ENCODE measurements around the gene STX2. TPM values are rescaled to one million over a fixed set of nuclear protein-coding genes. Genes with fewer than 3 reads are reported as not detected.
"Not testable (repeated sequence)": the region's sequence is repeated elsewhere in the genome, so short reads cannot be mapped to it uniquely, and the experiment has no call there.

Gene STX2
- total RNA-seq: 10 to 100 TPM; 19.4 to 28.4 TPM
- 10 to 100 TPM; 11.9 to 22.4 TPM for polyA plus RNA-seq
- long read RNA-seq, donor 1, partial matches to known transcripts: 0 of 4 reads
- long read RNA-seq, donor 1, other reads (novel, unspliced or antisense): 0 of 4 reads
- long read RNA-seq, donor 2, partial matches to known transcripts: 0 of 4 reads
- long read RNA-seq, donor 2, other reads (novel, unspliced or antisense): 0 of 4 reads
- long read RNA-seq, donor 3, transcript STX2-204 (3 exons, 427 nt): major isoform, 6 of 6 reads
- long read RNA-seq, donor 3, partial matches to known transcripts: 0 of 6 reads
- long read RNA-seq, donor 3, other reads (novel, unspliced or antisense): 0 of 6 reads
- long read RNA-seq, donor 4, partial matches to known transcripts: 26 of 31 reads
- long read RNA-seq, donor 4, other reads (novel, unspliced or antisense): 0 of 31 reads
- long read RNA-seq, donor 5, transcript STX2-201 (10 exons, 3,331 nt): major isoform, 8 of 12 reads
- long read RNA-seq, donor 5, partial matches to known transcripts: 0 of 12 reads
- long read RNA-seq, donor 5, other reads (novel, unspliced or antisense): 0 of 12 reads

DNA sequence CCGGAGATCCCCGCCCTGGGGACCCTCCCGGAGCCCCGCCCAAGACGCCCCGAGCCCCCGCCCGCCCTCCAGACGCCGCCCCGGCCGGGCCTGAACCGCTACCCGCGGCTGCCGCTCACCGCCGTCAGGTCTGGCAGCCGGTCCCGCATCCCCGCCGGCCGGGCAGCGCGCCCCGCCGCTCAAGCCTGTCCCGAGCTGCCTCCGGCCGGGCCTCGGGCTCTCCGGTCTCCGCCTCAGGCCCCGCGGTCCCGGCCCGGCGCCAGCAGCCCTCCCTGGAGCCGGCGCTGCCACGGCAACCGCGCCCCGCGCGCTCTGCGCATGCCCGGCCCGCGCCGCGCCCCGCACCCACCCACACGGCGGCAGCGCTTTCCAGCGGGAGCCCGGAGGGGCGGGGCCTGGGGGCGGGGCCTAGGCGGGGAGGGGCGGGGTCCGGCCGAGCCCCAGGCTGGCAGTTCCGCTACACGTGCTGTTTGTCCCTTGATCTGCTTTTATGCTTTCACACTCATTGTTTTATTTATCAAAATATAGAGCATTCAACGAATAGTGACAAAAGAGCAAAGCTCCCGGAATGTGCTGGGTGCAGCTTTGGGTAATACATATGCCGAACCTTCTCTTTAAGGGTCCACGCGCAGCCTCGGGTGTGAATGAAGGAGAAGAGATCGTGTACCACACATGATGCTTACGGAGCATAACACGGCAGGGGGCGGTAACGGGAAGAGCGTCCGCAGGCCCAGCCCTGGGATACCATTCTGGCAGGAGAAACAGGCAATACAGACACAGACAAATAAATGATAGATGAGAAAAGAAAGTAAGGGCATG, at the start of gene STX2:
Gene STX2, minus strand, starts transcription at position 300 of the 819 bp plus-strand sequence. Its CDS starts 151 bp downstream, at position 149.
- TF ChIP-seq CTCF (IDR thresholded peaks at IDR 0.05; ENCODE audit: control extremely low read depth, extremely low read depth): no peak
- H3K9me3 ChIP-seq (ENCODE audit: control insufficient read depth in 4 of 4, insufficient read depth in 3 of 4, low read length in 3 of 4): no peaks in the 10 kb centered on the region
- H3K27ac ChIP-seq (ENCODE audit: low read depth in 1 of 2, low read length in 1 of 2): peak within 1 kb of the TSS; percentile 62 to 78
- 1% methylated on average over 58 to 79 of the region's 79 CpGs for WGBS, 2 donors
- DNase-seq (peak; percentile 88 to 93 (median 91)), ATAC-seq (ENCODE audit: insufficient read depth, low FRiP score) (peak; percentile 95)
- H3K27me3 ChIP-seq (ENCODE audit: control insufficient read depth in 3 of 3, insufficient read depth in 3 of 3, low read length in 2 of 3): no peaks in the 10 kb centered on the region
- H3K36me3 ChIP-seq (ENCODE audit: control insufficient read depth in 4 of 4, insufficient read depth in 4 of 4, low read length in 4 of 4): no peaks in the 10 kb centered on the region
- peak within 1 kb of the TSS; percentile 11 to 54 for H3K9ac ChIP-seq (ENCODE audit: insufficient read depth in 1 of 2, low read length in 2 of 2)
- H3K4me1 ChIP-seq (ENCODE audit: control insufficient read depth in 5 of 5, insufficient read depth in 5 of 5, low read length in 5 of 5): peaks cover 0 to 11% (median 0%) of the 10 kb centered on the region in 5 donors
- peak within 1 kb of the TSS; percentile 64 for H3K4me3 ChIP-seq

DNA sequence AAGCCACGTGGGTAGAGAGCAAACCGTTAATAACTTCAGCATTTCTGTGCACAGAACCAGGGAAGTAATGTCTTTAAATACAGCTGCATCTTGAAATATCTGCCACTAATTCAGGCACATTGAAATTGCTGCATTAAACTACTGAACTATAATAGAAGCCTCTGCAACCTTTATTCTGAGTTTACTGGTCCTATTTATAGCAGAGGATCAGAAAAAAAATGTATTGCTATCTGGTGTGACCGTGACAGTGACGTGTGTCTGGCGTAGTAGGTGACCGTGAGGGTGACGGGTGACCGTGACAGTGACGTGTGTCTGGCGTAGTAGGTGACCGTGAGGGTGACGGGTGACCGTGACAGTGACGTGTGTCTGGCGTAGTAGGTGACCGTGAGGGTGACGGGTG, 48.1 kb upstream of the STX2 start:
- not testable (repeated sequence) for DNase-seq; H3K36me3 ChIP-seq (ENCODE audit: control insufficient read depth in 4 of 4, insufficient read depth in 4 of 4, low read length in 4 of 4); ATAC-seq (ENCODE audit: insufficient read depth, low FRiP score); H3K9ac ChIP-seq (ENCODE audit: insufficient read depth in 1 of 2, low read length in 2 of 2); H3K27me3 ChIP-seq (ENCODE audit: control insufficient read depth in 3 of 3, insufficient read depth in 3 of 3, low read length in 2 of 3); H3K27ac ChIP-seq (ENCODE audit: low read depth in 1 of 2, low read length in 1 of 2); H3K9me3 ChIP-seq (ENCODE audit: control insufficient read depth in 4 of 4, insufficient read depth in 3 of 4, low read length in 3 of 4); H3K4me1 ChIP-seq (ENCODE audit: control insufficient read depth in 5 of 5, insufficient read depth in 5 of 5, low read length in 5 of 5); H3K4me3 ChIP-seq
- 80 to 91% methylated on average over 10 of the region's 17 CpGs for WGBS, 2 donors

GRCh38 chr12:130881548-130881947, 42.5 kb upstream of the STX2 start:
- Histone ChIP-seq H3K27ac (ENCODE audit: low read depth in 1 of 2, low read length in 1 of 2) (no peak overlapping the region), H3K9me3 (ENCODE audit: control insufficient read depth in 4 of 4, insufficient read depth in 3 of 4, low read length in 3 of 4) (no peaks in the 10 kb centered on the region), H3K4me3 (no peak overlapping the region), H3K9ac (ENCODE audit: insufficient read depth in 1 of 2, low read length in 2 of 2) (no peak overlapping the region), H3K27me3 (ENCODE audit: control insufficient read depth in 3 of 3, insufficient read depth in 3 of 3, low read length in 2 of 3) (peaks cover 0 to 9% (median 0%) of the 10 kb centered on the region in 3 donors), H3K4me1 (ENCODE audit: control insufficient read depth in 5 of 5, insufficient read depth in 5 of 5, low read length in 5 of 5) (no peaks in the 10 kb centered on the region), H3K36me3 (ENCODE audit: control insufficient read depth in 4 of 4, insufficient read depth in 4 of 4, low read length in 4 of 4) (peaks cover 0 to 3% (median 0%) of the 10 kb centered on the region in 4 donors)
- ATAC-seq (ENCODE audit: insufficient read depth, low FRiP score): no peak
- no peak for TF ChIP-seq CTCF (IDR thresholded peaks at IDR 0.05; ENCODE audit: control extremely low read depth, extremely low read depth)
- DNase-seq: no peak
- 98 to 100% methylated on average over 1 of the region's 1 CpG for WGBS, 2 donors

- H3K27ac ChIP-seq (ENCODE audit: low read depth in 1 of 2, low read length in 1 of 2): no peak overlapping the region
- no peak overlapping the region for H3K4me3 ChIP-seq
- no peak for TF ChIP-seq CTCF (IDR thresholded peaks at IDR 0.05; ENCODE audit: control extremely low read depth, extremely low read depth)
- 86 to 89% methylated on average over 5 of the region's 5 CpGs for WGBS, 2 donors
- H3K9me3 ChIP-seq (ENCODE audit: control insufficient read depth in 4 of 4, insufficient read depth in 3 of 4, low read length in 3 of 4): no peaks in the 10 kb centered on the region
- H3K9ac ChIP-seq (ENCODE audit: insufficient read depth in 1 of 2, low read length in 2 of 2): no peak overlapping the region
- DNase-seq: no peak
- no peak for ATAC-seq (ENCODE audit: insufficient read depth, low FRiP score)
- no peaks in the 10 kb centered on the region for H3K4me1 ChIP-seq (ENCODE audit: control insufficient read depth in 5 of 5, insufficient read depth in 5 of 5, low read length in 5 of 5)
- H3K27me3 ChIP-seq (ENCODE audit: control insufficient read depth in 3 of 3, insufficient read depth in 3 of 3, low read length in 2 of 3): peaks cover 0 to 9% (median 0%) of the 10 kb centered on the region in 3 donors
- H3K36me3 ChIP-seq (ENCODE audit: control insufficient read depth in 4 of 4, insufficient read depth in 4 of 4, low read length in 4 of 4): peaks cover 0 to 7% (median under 1%) of the 10 kb centered on the region in 4 donors
Measured at GRCh38 chr12:130881046-130881445, 42.0 kb upstream of the STX2 start.
